HG03108 (cell line): Measurements from ENCODE around the gene ITPKC.

ENCODE experiments used
- ATAC-seq: cut with Tn5 transposase; IDR thresholded peaks from one replicate; pipeline ENCODE4 v1.9.1; 2021; ENCODE audit warnings: moderate library complexity; ENCODE audit not compliant: unreplicated experiment

The ITPKC gene

DNA sequence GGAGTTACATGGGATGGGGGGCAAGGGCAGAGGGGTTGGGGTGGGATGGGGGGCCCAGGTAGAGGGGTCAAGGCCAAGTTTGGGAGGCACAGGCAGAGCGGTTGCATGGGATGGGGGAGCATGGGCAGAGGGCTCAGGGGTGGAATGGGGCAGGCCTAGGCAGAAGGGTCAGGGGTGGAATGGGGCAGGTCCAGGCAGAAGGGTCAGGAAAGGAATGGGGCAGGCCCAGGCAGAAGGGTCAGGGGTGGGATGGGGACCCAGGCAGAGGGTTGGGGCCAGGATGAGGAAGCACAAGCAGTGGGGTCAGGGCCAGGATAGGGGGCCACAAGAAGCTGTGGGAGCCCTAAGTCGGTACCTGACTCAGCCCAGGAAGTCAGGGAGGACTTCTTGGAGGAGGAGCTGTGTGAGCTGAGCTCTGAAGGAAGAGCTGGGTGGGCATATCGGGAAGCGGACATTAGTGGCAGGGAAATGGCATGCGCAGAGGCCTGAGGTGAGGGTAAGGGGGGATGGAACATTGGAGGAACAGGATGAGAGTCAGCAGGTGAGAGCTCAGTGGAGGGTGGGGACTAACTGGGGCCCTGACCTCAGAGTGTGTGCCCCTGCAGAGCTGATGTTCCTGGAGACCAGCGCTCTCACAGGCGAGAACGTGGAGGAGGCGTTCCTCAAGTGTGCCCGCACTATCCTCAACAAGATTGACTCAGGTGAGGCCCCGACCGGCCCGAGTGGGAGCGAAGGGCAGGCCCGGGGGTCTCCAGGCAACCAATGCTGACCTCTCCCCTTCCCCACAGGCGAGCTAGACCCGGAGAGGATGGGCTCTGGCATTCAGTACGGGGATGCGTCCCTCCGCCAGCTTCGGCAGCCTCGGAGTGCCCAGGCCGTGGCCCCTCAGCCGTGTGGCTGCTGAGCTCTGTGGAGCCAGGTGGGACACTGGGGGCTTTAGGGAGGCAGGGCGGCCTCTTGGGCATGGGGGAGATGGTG, 69.4 kb downstream of the ITPKC start:
- ATAC-seq = no peak
